Keratinocyte (primary cell): ENCODE results near the gene MRPL49. TPM values are rescaled to one million over a fixed set of nuclear protein-coding genes. Genes with fewer than 3 reads are reported as not detected.

Experiments used
- DNase-seq: peaks from one replicate; pipeline ENCODE4 v3.0.0-alpha.2; 2011; ENCODE audit warnings: low read depth, missing footprints, low spot score
- FAIRE-seq: peaks from 2 replicates; lab custom pipeline; 2011; peaks lifted over from hg19 to GRCh38; lab: Jason Lieb, UNC
- H2AFZ ChIP-seq: 2 replicates; pipeline ENCODE4 v1.6.0; 2012; ENCODE audit warnings: low read length, control low read depth, inconsistent platforms; ENCODE audit not compliant: control insufficient read depth
- H3K27ac ChIP-seq: 2 replicates; pipeline ENCODE4 v1.5.1; 2011; ENCODE audit warnings: low read length; ENCODE audit not compliant: control insufficient read depth, insufficient read depth
- H3K27me3 ChIP-seq: 3 replicates; pipeline ENCODE4 v1.6.0; 2011; ENCODE audit warnings: low read length; ENCODE audit not compliant: control insufficient read depth, insufficient read depth; ENCODE audit errors: extremely low read depth
- H3K36me3 ChIP-seq, 2 experiments: 2 replicates in 1 of 2; 3 replicates in 1 of 2; pipeline ENCODE4 v1.5.1; 2011; ENCODE audit warnings: low read length in 2 of 2, mild to moderate bottlenecking in 1 of 2; ENCODE audit not compliant: control insufficient read depth in 2 of 2, insufficient read depth in 2 of 2; ENCODE audit errors: extremely low read depth in 1 of 2
- H3K4me1 ChIP-seq: 3 replicates; pipeline ENCODE4 v1.5.1; 2011; ENCODE audit warnings: low read length; ENCODE audit not compliant: control insufficient read depth, insufficient read depth; ENCODE audit errors: extremely low read depth
- H3K4me2 ChIP-seq: 3 replicates; pipeline ENCODE4 v1.6.0; 2011; ENCODE audit warnings: low read depth, low read length; ENCODE audit not compliant: control insufficient read depth, insufficient read depth; ENCODE audit errors: extremely low read depth
- H3K4me3 ChIP-seq, 3 experiments: fragments of 200-600 bp in 1 of 3; sonication (generic) in 1 of 3; 2 replicates in 2 of 3; 3 replicates in 1 of 3; pipeline ENCODE4 v1.5.1; 2011 to 2016; ENCODE audit warnings: low read length in 3 of 3, mild to moderate bottlenecking in 3 of 3, control low read depth in 2 of 3, inconsistent platforms in 1 of 3, low read depth in 1 of 3, mixed read lengths in 1 of 3, mixed run types in 1 of 3, moderate library complexity in 1 of 3; ENCODE audit not compliant: control insufficient read depth in 2 of 3, insufficient read depth in 2 of 3; ENCODE audit errors: extremely low read depth in 1 of 3
- H3K79me2 ChIP-seq: 2 replicates; pipeline ENCODE4 v1.6.0; 2012; ENCODE audit warnings: low read length; ENCODE audit not compliant: control insufficient read depth, insufficient read depth
- H3K9ac ChIP-seq: 3 replicates; pipeline ENCODE4 v1.6.0; 2011; ENCODE audit warnings: low read length; ENCODE audit not compliant: control insufficient read depth, insufficient read depth; ENCODE audit errors: extremely low read depth
- H3K9me1 ChIP-seq: 3 replicates; pipeline ENCODE4 v1.6.0; 2011; ENCODE audit warnings: low read length; ENCODE audit not compliant: control insufficient read depth, insufficient read depth; ENCODE audit errors: extremely low read depth
- H3K9me3 ChIP-seq: 2 replicates; pipeline ENCODE4 v1.5.1; 2012; ENCODE audit warnings: low read depth, low read length; ENCODE audit not compliant: control insufficient read depth
- H4K20me1 ChIP-seq: 3 replicates; pipeline ENCODE4 v1.6.0; 2011; ENCODE audit warnings: low read length; ENCODE audit not compliant: control insufficient read depth, insufficient read depth; ENCODE audit errors: extremely low read depth
- CTCF ChIP-seq, 3 experiments: IDR thresholded peaks in 1 of 3; conservative IDR thresholded peaks in 1 of 3; optimal IDR thresholded peaks in 1 of 3; 2 replicates in 2 of 3; 3 replicates in 1 of 3; pipeline versions ENCODE3 to v1.5.1; 2011; ENCODE audit warnings: low read length in 3 of 3, mild to moderate bottlenecking in 3 of 3, moderate library complexity in 2 of 3, control low read depth in 1 of 3, inconsistent platforms in 1 of 3; ENCODE audit not compliant: insufficient read depth in 2 of 3; ENCODE audit errors: extremely low read depth in 1 of 3
- EZH2 ChIP-seq: IDR thresholded peaks from one replicate; pipeline ENCODE4 v1.6.1; 2012; ENCODE audit warnings: inconsistent platforms, mild to moderate bottlenecking, low read length, moderate library complexity
- dilution Hi-C: fragments of 300-500 bp; cut with MboI; formaldehyde crosslinking; loops from one replicate; pipeline ENCODE4 v1.7.0; 2020; ENCODE audit warnings: low sequenced_read_pairs; ENCODE audit not compliant: extremely low pct_ligation_motif_present
- polyA plus RNA-seq, 5 experiments: library from polyadenylated mRNA; depleted of rRNA in 3 of 5; stranded (reverse) in 3 of 5; stranded (forward) in 1 of 5; unstranded in 1 of 5; fragments of >200 nt; gene quantifications; 1 replicate in 1 of 5; 2 replicates in 3 of 5; 3 replicates in 1 of 5; pipeline versions ENCODE4 v1.2.1 to v1.2.3, GENCODE V29; 2011 to 2012; ENCODE audit warnings: missing spikeins in 2 of 5, low read depth in 1 of 5, low replicate concordance in 1 of 5

Gene MRPL49
- polyA plus RNA-seq, 1 donor (not counting 4 experiments of a cell fraction or from before 2014, with no cell fraction given) = 49.6 TPM

GRCh38 chr11:65113839-65114238, 8.3 kb upstream of the MRPL49 start:
- Histone ChIP-seq H3K4me2 (no peak overlapping the region), H3K27me3 (no peaks in the 10 kb centered on the region), H3K9me3 (no peaks in the 10 kb centered on the region), H3K4me1 (peaks cover 32% of the 10 kb centered on the region), H3K4me3 (no peak overlapping the region), H2AFZ (no peak overlapping the region), H4K20me1 (no peaks in the 10 kb centered on the region), H3K36me3 (peaks cover 14 to 15% of the 10 kb centered on the region in 2 experiments), H3K27ac (no peak overlapping the region), H3K9me1 (peaks cover 2% of the 10 kb centered on the region), H3K9ac (no peak overlapping the region), H3K79me2 (peaks cover 18% of the 10 kb centered on the region)
- DNase-seq (no peak), FAIRE-seq (no peak)
- TF ChIP-seq EZH2 (no peak), CTCF (optimal IDR thresholded peaks at IDR 0.05 in 1 of 3, IDR thresholded peaks at IDR 0.05 in 1 of 3, conservative IDR thresholded peaks at IDR 0.05 in 1 of 3; ENCODE audit: extremely low read depth in 1 of 3, insufficient read depth in 2 of 3, low read length in 3 of 3) (no peak)
- dilution Hi-C loops = no loop called here

GRCh38 chr11:65114538-65115171, 7.5 kb upstream of the MRPL49 start:
- Histone ChIP-seq H4K20me1 (no peaks in the 10 kb centered on the region), H3K4me2 (no peak overlapping the region), H3K79me2 (peaks cover 19% of the 10 kb centered on the region), H3K27me3 (no peaks in the 10 kb centered on the region), H3K4me3 (no peak overlapping the region), H3K9me1 (peaks cover 2% of the 10 kb centered on the region), H3K9ac (no peak overlapping the region), H3K4me1 (peaks cover 33% of the 10 kb centered on the region), H3K27ac (no peak overlapping the region), H2AFZ (no peak overlapping the region), H3K9me3 (no peaks in the 10 kb centered on the region), H3K36me3 (peaks cover 15 to 18% of the 10 kb centered on the region in 2 experiments)
- TF ChIP-seq EZH2 (no peak), CTCF (optimal IDR thresholded peaks at IDR 0.05 in 1 of 3, IDR thresholded peaks at IDR 0.05 in 1 of 3, conservative IDR thresholded peaks at IDR 0.05 in 1 of 3; ENCODE audit: extremely low read depth in 1 of 3, insufficient read depth in 2 of 3, low read length in 3 of 3) (no peak)
- DNase-seq = no peak
- dilution Hi-C loops = no loop called here
- FAIRE-seq = no peak
